HG02870 (cell line): ENCODE data around the gene NIPAL1.
A peak's percentile ranks its signal among the peaks of the same experiment; 100 is the strongest.

Source experiments
- ATAC-seq: cut with Tn5 transposase; IDR thresholded peaks from one replicate; pipeline ENCODE4 v1.9.1; 2021; ENCODE audit warnings: mild to moderate bottlenecking, moderate library complexity; ENCODE audit not compliant: unreplicated experiment

Gene NIPAL1

DNA sequence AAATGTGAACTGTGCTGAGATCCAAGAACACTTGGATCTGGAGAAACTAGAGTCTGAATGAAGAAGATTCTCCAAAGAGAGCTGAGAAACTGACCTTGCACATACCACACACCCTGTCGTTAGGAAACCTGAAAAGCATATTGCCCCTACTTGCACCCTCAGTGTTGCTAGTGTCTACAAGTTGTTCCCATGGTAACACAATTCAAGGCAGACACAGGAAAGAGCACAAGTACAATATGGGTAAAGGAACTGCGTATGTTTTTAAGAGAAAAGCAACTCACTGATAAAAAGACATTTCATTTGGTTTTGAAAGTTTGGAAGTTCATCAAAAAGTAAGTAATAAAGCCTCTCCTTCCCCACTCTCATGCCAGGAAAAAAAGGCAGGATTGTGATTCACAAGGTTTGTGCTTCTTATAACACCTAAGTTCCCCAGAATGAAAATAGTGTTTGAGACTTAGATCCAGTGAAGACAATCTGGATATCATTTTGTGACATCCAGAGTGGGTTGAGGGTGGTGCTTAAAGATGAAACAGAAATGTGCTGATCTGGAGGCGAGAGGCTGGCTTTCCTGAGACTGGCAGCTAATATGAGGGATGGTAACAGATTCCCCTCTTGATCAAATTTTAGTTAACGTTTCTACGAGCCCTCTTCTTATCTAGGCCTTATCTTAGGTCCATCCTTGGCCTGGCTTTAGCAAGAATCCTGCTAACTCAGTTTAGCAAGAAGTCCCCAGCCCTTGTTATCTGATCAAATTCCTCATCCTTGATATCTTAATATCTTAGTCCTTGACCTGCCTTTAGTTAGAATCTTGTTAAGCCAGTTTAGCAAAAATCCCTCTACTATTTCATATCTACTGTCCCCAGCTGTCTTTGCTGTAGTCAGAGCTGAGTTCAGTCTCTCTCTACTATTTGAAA is 42.3 kb downstream of the NIPAL1 start:
- no peak for ATAC-seq

DNA sequence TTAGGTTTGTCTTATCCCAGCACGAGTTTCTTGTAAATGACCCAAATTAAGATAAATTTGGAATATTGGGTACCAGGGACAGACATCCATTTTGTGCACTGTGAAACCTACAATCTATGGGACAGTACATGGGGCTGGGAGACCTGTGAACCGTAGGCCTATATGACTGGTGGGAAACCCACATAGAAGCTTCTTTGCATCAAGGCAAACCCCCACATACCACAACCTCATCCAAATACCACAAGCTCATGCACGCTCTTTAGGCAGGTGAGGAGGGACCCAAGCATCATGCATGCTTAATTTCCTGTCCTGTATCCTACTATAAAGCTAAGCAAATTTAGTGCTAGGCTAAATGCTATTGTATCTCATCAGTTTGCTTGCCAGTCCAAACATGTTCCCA is 47.8 kb downstream of the NIPAL1 start:
- peak; percentile 57 for ATAC-seq

DNA sequence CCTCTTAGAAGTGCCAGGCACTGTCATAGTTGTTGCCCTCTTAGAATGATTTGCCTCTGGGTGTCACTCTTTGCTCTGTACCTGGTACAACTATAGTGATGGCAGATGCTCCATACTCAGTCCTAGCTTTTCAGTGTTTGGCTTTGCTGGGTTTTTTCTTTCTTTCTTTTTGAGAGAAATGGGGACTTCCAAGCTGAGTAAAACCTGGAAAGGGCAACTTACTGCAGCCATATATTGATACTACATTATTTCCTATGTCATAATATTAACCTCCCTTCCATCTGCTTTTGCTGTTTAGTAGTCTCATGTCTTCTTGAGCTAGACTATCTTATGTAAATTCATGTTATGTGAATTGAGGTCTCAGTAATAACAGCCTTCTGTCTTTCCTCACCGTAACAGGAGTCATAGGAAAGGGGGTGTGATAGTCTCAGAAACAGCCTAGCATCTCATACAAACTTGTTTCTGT is 49.0 kb downstream of the NIPAL1 start:
- peak; percentile 69 for ATAC-seq

DNA sequence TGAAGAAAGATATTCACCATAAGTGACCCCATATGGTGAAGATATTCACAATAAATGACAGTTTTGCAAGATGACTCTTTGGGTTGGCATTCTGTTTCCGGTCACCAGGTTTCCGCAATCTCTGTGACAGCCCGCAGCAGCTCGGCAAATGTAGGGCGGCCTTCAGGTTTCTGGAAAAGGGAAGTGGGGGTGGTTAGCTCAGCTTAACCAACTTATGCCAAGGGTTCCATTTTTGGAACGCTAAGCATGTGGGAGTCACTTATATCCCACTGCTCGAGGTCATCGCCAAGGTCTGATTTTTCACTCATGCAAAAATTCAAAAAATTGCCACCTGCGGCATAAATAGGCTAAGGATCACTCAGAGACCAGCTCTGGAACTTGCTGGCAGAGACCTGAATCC is 51.0 kb downstream of the NIPAL1 start:
- no peak for ATAC-seq

DNA sequence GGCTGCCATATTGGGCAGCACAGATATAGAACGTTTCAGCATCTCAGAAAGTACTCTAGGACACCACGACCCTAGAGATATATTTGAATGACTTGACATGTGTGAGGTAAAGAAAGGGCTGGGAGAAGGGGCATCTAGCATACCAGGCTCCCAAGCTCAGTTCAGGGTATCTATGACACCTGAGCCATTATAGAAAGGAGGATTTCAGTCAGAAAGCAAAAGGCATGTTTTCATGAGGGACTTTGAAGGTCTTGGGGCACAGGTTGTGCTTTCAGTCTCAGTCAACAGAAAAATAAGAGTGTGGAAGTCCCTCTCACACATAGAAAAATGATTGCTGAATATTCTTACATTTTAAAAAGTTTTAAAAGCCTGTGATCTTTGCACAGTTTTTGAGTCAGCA is 51.6 kb downstream of the NIPAL1 start:
- ATAC-seq: no peak

DNA sequence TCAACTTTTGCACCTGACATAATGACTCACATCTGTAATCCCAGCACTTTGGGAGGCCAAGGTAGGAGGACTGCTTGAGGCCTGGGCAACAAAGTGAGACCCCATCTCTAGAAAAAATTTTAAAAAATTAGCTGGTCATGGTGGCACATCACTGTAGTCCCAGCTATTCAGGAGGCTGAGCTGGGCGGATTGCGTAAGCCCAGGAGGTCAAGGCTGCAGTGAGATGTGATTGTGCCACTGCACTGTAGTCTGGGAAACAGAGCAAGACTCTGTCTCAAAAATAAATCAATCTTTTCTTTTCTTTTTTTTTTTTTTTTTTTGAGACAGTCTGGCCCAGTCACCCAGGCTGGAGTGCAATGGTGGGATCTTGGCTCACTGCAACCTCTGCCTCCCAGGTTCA is 52.5 kb downstream of the NIPAL1 start:
- no peak for ATAC-seq

DNA sequence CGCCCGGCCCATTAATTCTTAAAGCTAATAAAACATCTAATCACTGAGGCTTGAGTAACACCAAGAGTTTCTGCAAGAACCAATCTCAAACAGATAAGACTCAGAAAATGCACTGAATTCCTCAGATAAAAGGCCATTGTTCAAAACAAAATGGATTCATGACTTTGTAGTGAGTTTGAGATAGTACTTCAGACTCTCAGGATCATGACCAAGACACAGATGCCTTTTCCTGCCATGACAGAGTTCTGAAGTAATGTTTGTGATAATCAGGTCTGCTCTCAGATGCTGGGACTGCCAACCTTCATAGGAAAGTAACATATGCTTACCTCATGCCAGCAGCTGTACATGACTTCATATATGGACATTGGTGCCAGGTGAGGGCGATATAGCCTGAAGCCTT is 54.6 kb downstream of the NIPAL1 start:
- no peak for ATAC-seq

DNA sequence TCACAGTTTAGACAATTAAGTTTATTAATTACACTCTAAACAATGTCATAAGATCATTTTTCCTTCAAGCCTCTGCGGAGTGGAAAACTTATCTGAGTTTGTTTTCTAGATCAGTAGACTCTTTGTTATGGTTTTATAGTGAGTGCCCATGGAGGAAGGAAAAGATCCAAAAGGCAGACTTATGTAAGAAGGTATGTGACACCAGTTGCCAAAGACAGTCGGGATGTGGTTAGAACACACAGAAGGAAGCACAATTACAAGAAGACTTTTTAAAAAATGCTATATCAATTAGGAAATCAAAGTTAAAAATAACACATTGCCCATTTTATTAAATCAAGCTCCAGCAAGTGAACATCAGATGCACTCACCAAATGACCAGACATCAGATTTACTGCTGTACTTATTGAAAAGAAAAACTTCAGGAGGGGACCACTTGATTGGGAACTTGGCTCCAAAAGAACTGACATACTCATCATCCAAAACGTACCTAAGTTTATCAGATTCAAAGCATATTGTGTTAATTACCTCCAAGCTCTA is 57.1 kb downstream of the NIPAL1 start:
- ATAC-seq: no peak

DNA sequence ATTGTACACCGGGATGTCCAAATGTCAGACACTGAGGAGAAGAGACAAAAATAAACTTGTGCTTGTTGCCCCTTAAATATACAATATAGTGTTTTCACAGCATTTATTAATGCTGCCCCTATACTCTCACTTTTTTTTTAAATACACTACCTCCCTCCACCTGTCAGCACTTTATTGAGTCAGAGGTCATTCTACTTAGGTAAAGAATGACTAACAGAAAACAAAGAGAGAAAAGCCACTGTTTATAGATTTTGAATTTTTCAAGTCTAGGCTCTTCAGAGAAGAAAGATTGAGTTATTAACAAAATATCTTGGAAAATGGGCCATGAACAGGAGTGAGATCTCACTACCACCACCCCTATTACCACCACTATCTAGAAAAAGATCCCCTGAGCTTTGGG is 58.1 kb downstream of the NIPAL1 start:
- no peak for ATAC-seq

DNA sequence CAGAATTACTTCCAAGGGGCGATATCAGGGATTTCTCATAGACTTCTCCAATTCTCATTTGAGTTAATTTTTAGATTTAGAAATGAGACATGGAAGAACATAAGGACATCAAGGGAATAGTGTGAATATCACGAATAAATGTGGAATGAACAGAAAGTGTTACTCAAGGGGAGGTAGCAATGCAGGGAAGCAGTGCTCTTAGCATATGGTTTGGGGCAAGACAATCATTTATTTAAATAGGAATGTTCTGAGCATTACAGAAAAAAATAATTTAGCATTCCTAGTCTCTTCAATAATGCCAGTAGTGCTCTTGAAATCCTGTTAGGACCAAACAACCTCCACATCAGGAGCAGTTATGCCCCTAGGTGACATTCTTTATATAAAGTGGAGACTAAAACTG is 61.9 kb downstream of the NIPAL1 start:
- no peak for ATAC-seq

DNA sequence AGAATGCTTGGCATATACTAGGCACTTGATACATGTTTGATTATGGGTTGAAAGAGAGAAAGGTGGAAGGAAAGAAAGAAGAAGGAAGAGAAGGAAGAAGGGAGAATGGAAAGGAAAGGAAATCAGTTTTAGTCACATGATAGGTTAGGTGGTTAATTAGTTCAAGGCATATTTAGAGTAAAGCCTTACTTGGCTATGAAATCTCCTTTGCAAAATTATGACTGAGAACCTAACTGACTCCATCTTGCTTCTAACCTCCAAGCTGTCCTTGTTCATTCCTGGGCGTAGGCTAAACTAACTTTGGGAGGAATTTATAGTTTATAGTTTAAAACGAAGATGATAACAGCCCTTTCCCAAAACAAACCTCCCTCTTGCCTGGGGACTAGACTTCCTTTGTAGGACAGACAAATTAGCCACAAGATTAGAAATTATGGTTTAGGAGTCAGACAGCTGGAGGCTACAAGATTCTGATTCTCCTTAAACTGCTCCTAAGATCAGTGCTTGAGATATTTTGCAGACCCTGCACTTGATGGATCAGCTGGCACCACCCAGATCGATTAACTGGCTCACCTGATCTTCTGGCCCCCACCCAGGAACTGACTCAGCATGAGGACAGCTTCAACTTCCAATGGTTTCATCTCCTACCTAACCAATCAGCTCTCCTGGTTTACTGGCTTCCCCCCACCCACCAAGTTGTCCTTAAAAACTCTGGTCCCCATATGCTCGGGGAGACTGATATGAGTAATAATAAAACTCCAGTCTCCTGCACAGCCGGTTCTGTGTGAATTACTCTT is 62.5 kb downstream of the NIPAL1 start:
- no peak for ATAC-seq

DNA sequence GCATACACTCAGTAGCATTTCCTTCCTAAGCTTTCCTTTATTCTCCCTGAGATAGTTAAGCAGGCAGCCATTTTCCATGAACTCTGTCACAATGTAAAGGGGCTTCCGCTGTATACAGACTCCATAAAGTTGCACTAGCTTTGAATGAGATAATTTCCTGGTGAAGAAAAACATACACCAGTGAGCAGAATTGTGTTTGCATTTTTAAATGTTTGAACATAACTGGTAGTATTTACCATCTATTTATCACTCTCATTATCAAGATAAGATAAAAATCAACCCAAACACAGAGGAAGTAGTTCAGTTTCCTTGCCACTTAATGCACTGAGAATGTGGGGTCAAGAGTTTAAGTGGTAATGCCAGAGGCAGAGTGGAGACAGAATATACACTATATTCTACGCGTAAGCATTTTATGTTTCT is 63.4 kb downstream of the NIPAL1 start:
- ATAC-seq: no peak

DNA sequence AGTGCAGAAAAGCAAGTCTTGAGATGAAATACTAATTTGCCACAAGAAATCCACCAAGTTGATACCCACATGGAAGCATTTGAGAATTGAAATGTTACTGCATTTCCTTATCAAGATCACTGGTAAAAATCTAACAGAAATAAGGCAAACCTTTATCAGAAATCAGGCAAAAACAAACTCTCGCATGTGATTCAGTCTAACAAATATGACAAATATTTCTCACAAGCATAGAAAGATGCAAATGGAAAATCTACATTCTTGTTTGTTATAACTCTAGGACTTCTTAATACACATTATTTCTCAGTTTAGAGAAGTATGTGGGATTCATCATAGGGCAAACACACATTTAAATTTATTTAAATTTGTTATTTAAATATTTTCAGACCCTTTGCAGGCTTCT is 64.6 kb downstream of the NIPAL1 start:
- ATAC-seq: no peak

DNA sequence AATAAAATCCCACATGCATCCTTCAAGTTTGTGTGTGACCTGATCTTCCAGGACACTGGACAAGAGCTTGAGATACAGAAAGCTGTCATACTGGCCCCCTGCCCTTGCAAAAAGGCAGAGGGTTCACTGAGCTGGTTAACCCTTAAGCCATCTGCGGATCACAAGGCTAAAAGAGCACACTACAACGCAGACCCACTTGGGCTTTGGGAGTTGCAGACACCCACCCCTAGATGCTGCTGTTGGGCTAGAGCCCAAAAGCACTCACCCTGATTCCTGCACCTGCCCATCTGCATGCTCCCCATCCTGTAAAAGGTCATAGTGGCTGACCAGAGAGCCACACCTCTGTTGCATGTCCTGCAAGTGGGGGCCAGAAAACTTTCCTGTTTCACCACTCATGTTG is 66.4 kb downstream of the NIPAL1 start:
- ATAC-seq: no peak

DNA sequence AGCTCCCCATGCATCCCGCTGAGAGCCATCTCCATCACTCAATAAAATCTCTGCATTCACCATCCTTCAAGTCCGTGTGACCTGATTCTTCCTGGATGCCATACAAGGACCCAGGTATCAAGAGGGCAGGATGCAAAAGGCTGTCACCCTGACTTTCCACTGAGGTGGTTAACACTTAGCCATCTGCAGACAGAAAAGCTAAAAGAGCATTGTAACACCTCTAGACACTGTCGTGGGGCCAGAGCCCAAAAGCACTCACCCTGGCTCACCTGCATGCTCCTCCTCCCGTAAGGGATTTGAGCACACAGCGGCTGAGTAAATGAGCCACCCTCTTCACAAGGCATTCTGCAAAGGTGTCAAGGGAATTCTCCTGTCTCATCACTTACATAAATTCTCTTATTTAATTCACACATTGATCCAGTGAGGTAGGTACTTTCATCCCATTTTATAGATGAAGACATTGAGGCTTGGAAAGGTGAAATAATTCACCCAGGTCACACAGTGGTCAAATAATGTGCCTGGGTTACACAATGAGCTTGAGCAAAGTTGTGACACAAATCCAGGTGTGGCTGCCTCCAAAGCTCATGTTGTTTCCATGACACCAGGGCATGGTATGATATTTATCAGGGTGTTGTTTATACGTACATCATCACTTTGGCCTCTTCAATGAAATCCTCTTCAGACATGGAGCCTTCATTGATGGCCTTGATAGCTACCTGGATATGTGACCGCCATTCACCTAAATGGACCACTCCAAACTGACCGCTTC is 69.4 kb downstream of the NIPAL1 start:
- ATAC-seq: no peak
